ENCODE data around the gene ARMC6.

- TF ChIP-seq POLR2AphosphoS5 (IDR thresholded peaks at IDR 0.05) (no peak), POLR2A (IDR thresholded peaks at IDR 0.05; ENCODE audit: low read depth) (no peak), CTCF (IDR thresholded peaks at IDR 0.05) (no peak), EP300 (IDR thresholded peaks at IDR 0.05) (no peak)
These were observed 50.2 kb downstream of the ARMC6 start for GRCh38 chr19:19083413-19084178.
